ENCODE data around the gene ZNF771. TPM values are rescaled to one million over a fixed set of nuclear protein-coding genes. Genes with fewer than 3 reads are reported as not detected.

Gene ZNF771
- total RNA-seq, 2 donors from 2014 or later: 3.2 to 4.4 TPM

DNA sequence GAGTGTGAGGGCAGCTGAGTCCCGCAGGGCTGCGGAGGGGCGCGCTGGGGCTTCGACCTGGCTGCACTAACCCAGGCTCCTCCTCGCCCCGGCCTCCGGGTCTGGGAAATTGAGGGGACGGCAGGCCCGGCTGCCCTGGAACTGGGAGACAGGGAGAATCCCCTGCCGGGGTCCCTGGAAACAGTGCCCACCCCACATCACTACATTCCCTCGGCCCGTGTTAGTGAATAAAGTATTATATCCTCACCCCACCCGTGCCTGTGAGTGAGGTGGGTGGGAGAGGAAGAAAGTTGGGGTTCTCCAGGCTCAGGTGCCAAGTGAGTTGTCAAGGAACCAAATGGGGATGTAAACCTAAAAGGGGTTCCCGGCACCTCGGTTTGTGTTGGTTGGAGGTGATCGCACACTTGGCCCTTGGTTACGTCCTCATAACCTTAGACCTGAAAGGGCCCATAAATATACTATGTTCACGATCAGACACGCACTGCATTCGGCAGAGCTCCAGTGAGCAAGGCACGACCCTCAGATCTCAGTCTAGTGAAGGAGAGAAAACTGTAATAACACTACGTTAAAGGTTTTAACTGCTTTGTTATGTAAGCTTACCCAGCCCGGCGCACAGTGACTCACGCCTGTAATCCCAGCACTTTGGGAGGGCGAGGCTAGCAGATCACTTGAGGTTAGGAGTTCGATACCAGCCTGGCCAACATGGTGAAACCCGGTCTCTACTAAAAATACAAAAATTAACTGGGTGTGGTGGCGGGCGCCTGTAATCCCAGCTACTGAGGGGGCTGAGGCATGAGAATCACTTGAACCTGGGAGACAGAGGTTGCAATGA lies 11.2 kb downstream of the ZNF771 start:
- intact Hi-C loops (cut with DNase I, micrococcal nuclease): no loop called here
- ATAC-seq: peak; percentile 18
- peak in 1 of 2 donors; percentile 33 for DNase-seq

DNA sequence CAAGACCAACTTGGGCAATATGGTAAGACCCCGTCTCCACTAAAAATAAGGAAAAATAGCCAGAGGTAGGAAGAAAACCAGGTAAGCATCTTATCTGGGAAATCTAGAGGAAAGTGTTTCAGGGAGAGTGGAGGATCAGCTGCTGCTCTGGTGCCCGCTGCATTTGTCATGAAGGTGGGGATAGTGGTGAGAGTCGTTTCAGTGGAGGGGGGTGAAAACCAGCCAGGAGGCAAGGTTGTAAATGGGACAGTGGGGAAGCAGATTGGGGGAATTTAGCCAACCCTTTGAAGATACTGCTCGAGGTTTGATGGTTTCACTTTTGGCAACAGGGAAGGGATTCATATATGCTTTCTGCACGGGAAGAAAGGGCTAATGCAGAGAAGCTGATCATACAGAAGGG lies 13.6 kb downstream of the ZNF771 start:
- intact Hi-C loops (cut with DNase I, micrococcal nuclease): loop anchor here in 1 of 2 donors (10.0 kb wide), 1 partner anchor 184 kb away; no protein-coding TSS in a partner anchor
- DNase-seq (no peak), ATAC-seq (no peak)

DNA sequence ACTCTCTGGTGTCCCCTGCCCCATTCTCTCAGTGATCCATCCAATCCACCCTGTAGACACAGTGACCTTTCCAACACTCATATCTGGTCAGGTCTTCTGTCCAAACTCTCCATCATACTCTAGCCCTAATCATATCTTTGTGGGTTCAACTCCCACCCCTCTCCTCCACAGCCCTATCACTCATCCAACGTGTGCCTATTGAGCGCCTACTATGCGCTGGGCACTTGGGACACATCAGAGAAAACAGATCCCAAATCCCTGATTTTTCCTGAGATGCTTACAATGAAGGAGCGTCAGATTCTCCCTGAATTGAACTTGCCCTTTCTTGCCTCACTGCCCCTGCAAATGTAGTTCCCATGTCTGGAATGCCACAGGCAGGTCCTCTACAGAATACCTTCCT lies 20.6 kb downstream of the ZNF771 start:
- ATAC-seq (no peak), DNase-seq (no peak)
- intact Hi-C loops (cut with DNase I, micrococcal nuclease): loop anchor here in 1 of 2 donors (10.0 kb wide), 1 partner anchor 177 kb away; no protein-coding TSS in a partner anchor

GRCh38 chr16:30429418-30429677 lies 21.9 kb downstream of the ZNF771 start:
- no peak for DNase-seq
- ATAC-seq: peak; percentile 49
- intact Hi-C loops (cut with DNase I, micrococcal nuclease): loop anchor here in 1 of 2 donors (10.0 kb wide), 1 partner anchor 175 kb away; no protein-coding TSS in a partner anchor

GRCh38 chr16:30429678-30430427 lies 22.4 kb downstream of the ZNF771 start, which contains the start of gene DCTPP1:
Gene DCTPP1 (minus strand): TSS chr16:30430030. CDS start chr16:30429980, 50 bp downstream.
- ATAC-seq (peak; percentile 92), DNase-seq (peak; percentile 98)
- intact Hi-C loops (cut with DNase I, micrococcal nuclease): loop anchor here (5.0 to 10.0 kb wide), 2 partner anchors 175 to 197 kb away; no protein-coding TSS in a partner anchor

DNA sequence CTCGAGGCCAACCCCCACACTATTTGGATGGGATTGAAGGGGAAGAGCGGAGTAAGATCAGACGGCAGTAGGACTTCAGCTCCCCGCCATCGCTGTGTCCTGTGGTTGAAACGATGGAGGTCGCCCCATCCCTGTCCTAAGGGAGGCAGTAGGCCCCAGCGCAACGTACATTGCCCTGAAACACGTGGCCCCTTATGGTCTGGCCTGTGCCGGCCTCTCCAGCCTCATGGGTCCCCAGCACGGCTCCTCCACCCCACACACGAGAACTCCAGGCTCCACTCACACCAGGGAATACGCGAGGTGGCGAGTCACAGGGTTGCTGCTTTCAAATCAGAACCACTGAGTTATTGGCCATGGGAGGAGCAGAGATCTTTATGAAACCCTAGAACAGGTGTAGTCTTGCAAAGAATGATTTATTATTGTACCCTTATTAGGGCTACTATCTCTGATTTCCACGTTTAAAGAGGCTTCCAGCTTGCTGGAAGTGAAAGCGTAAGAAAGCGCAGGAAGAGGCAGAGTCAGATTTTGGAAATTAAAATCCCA lies 23.1 kb downstream of the ZNF771 start:
- DNase-seq (peak in 1 of 2 donors; percentile 58), ATAC-seq (peak; percentile 9)
- intact Hi-C loops (cut with DNase I, micrococcal nuclease): loop anchor here in 1 of 2 donors (5.0 kb wide), 1 partner anchor 197 kb away; no protein-coding TSS in a partner anchor

GRCh38 chr16:30434852-30435251 lies 27.4 kb downstream of the ZNF771 start:
- no peak for DNase-seq
- intact Hi-C loops (cut with DNase I, micrococcal nuclease): loop anchor here in 1 of 2 donors (5.0 kb wide), 1 partner anchor 192 kb away; no protein-coding TSS in a partner anchor
- no peak for ATAC-seq

- ATAC-seq (peak; percentile 70), DNase-seq (no peak)
- intact Hi-C loops (cut with DNase I, micrococcal nuclease): no loop called here
These were observed 30.2 kb downstream of the ZNF771 start for GRCh38 chr16:30437511-30438046.

GRCh38 chr16:30438835-30439234 lies 31.4 kb downstream of the ZNF771 start:
- no peak for ATAC-seq

GRCh38 chr16:30439720-30440348 lies 32.4 kb downstream of the ZNF771 start:
- ATAC-seq (peak; percentile 17), DNase-seq (no peak)
- intact Hi-C loops (cut with DNase I, micrococcal nuclease): loop anchor here in 1 of 2 donors (10.0 kb wide), 1 partner anchor 95 kb away; the partner anchor contains the start of gene ZNF747

More at GRCh38 chr16:30438835-30439234, 31.4 kb downstream of the ZNF771 start:
- no peak for DNase-seq
- intact Hi-C loops (cut with DNase I, micrococcal nuclease): no loop called here

- DNase-seq: no peak
- intact Hi-C loops (cut with DNase I, micrococcal nuclease): loop anchor here in 1 of 2 donors (10.0 kb wide), 1 partner anchor 91 kb away; the partner anchor contains the start of gene ZNF747
- no peak for ATAC-seq
These were observed 36.2 kb downstream of the ZNF771 start for GRCh38 chr16:30443631-30444030.

- ATAC-seq: no peak
- no peak for DNase-seq
- intact Hi-C loops (cut with DNase I, micrococcal nuclease): loop anchor here in 1 of 2 donors (10.0 kb wide), 1 partner anchor 90 kb away; the partner anchor contains the start of gene ZNF747
These were observed 37.1 kb downstream of the ZNF771 start for GRCh38 chr16:30444231-30445148.

DNA sequence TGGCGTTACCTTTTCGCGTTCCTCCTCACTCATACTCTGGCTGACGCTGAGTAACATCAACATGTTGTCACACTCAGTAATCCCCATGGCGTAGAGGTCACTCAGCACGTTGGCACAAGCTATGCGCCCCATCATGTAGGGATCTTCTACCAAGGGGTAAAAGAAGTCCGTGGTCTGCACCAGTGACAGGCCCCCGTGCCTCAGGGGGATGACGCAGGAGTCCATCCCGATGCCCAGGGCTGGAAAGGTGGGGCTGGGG lies 37.7 kb downstream of the ZNF771 start:
- ATAC-seq (no peak), DNase-seq (no peak)
- intact Hi-C loops (cut with DNase I, micrococcal nuclease): loop anchor here in 1 of 2 donors (10.0 kb wide), 1 partner anchor 90 kb away; the partner anchor contains the start of gene ZNF747

- intact Hi-C loops (cut with DNase I, micrococcal nuclease): loop anchor here in 1 of 2 donors (10.0 kb wide), 1 partner anchor 89 kb away; the partner anchor contains the start of gene ZNF747
- ATAC-seq: peak; percentile 84
- peak; percentile 98 for DNase-seq
These were observed 38.2 kb downstream of the ZNF771 start, which contains the start of gene SEPHS2 for GRCh38 chr16:30445408-30446202. Gene SEPHS2 (minus strand): TSS chr16:30445874. CDS start chr16:30445727, 147 bp downstream.

DNA sequence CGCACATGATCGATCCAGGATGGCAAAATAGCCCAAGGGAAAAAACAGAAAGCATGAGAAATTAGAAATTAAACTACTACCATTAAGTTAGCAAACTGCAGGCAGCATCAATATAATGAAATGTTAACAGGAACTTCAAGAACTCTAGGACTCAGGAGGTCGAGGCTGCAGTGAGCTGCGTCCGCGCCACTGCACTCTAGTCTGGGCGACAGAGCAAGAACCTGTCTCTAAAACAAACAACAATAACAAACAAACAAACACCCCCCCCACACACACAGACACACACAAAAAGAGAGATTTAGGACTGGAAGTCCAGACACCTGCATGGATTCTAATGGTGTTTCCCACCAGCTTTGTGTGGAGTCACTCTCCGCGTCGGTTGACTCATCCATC lies 38.8 kb downstream of the ZNF771 start:
- DNase-seq (no peak), ATAC-seq (no peak)
- intact Hi-C loops (cut with DNase I, micrococcal nuclease): loop anchor here in 1 of 2 donors (10.0 kb wide), 1 partner anchor 89 kb away; the partner anchor contains the start of gene ZNF747

DNA sequence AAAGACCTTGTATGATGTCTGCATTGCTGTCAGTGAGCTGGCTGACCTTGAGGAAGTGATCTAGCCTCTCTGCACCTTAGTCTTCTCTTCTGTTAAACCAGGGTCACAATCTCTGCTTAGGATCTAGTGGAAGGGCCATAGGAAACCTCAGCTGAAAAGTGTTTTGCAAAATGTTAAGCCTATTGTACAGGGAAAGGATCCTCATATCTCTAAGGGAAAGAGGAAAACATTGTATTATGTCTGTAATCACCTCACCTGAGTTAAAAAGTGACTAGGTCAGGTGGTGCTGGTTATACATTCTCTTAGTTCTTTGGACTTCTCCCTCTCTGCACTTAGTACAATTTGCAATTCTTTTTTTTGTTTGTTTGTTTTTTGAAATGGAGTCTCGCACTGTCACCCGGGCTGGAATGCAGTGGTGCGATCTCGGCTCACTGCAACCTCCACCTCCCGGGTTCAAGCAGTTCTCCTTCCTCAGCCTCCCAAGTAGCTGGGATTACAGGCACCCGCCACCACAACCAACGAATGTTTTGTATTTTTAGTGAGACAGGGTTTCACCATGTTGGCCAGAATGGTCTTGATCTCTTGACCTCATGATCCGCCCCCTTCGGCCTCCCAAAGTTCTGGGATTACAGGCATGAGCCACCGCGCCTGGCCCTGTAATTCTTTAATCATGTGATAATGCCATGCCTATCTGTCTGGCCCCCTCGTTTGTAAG lies 40.3 kb downstream of the ZNF771 start:
- intact Hi-C loops (cut with DNase I, micrococcal nuclease): loop anchor here in 1 of 2 donors (10.0 kb wide), 1 partner anchor 87 kb away; the partner anchor contains the start of gene ZNF747
- peak; percentile 70 for ATAC-seq
- DNase-seq: no peak

All from left colon (tissue), 2 donors.